ENCODE data around the gene GBGT1. TPM values are rescaled to one million over a fixed set of nuclear protein-coding genes. Genes with fewer than 3 reads are reported as not detected.

GBGT1 gene
- total and polyA plus RNA-seq, 2 of the 4 experiments (the other 2 are of a cell fraction) = 1.8 to 3.2 TPM

DNA sequence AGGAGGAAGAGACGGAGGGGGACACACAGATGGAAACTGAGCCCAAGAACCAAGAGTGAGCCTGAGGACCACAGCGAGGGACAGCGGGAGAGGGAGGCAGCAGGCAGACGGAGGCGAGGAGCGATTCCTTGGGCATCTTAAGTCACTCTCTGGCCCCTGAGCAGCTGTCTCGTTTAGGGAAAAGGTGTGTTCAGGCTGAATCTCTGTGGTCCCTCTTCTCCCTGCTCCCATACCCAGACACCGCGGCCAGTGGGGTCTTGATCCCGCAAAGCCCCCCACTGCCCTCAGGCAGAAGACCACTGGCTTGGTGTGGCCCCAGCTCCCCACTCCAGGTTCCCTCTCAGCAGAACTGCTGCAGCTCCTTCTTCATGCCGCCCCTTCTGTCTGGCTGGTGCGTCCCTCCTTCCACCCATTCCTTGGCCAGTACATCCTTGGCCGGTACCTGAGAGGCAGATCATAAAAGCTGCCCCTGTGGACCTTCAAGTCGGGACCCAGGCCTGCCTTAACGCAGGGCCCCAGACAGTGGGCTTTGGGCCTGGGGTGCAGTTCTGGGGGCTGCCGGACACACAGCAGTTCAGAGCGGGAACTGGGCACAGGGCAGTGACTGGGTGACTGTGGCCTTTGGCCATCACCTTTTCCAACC, 36.9 kb downstream of the GBGT1 start (continued):
- no peak for TF ChIP-seq CHD1 (IDR thresholded peaks at IDR 0.05; ENCODE audit: low read depth, low read length)

DNA sequence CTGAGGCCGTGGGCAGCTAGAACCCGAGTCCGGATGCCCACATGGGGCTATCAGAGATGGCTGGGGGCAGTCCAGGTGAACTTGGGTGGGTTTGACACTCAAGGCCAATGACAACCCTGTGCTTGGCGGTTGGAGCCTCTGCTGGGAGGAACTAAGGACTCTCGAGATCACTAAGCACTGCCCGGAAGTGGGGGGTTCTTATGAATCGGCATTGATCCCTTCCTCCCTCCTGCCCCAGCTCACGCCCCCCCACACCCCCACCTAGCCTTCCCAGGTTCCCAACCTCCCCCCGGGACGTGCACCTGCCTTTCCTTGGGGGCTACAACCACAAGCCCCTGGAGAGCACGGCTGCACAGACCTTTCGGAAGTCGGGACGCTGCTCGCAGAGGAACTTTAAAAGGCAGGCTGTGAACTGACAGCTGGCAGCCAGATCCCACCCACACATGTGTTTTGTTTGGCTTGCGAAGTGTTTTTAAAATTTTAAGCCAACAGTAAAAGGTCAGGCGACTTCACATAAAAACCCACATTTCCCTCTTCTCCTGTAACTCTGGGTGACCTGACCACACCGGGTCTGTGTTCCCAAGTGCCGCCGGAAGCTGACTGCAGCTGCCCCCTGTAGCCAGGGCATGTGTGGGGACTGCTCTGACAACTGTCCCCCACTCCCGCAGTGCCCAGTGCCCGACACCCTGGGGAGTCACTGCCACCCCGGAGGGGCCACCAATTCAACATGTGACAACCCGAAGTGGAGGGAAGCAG, 37.6 kb downstream of the GBGT1 start:
- POLR2A ChIA-PET (ENCODE audit: unreplicated experiment) = no interaction called here

More for the DNA sequence above, 37.6 kb downstream of the GBGT1 start:
- H4K8ac ChIP-seq (ENCODE audit: low read depth in 2 of 2, low read length in 2 of 2) = no peak overlapping the region
- peaks cover 2% of the 10 kb centered on the region; the same call in 1 of the 2 replicates for H3K36me3 ChIP-seq (ENCODE audit: control insufficient read depth, insufficient read depth, low read length)
- no peak overlapping the region for H3K9ac ChIP-seq (ENCODE audit: low read depth, low read length)
- CTCF ChIA-PET = interaction anchor here (1.0 kb wide), 1 partner anchor 18 kb away, joined by 4 read pairs; no protein-coding TSS in a partner anchor
- 0 out of 2 replicates have a peak overlapping the region, but pooled peaks have one; percentile 24 for H3K23ac ChIP-seq (ENCODE audit: low read depth, low read length)
- no peak overlapping the region for H2BK15ac ChIP-seq (ENCODE audit: low read depth, low read length)
- no peak overlapping the region for H4K5ac ChIP-seq (ENCODE audit: low read depth, low read length)
- H2AK5ac ChIP-seq (ENCODE audit: low read depth, low read length) = no peak overlapping the region
- no peaks in the 10 kb centered on the region for H3K27me3 ChIP-seq (ENCODE audit: control insufficient read depth, insufficient read depth, low read length)
- peaks cover 12% of the 10 kb centered on the region for H3K4me1 ChIP-seq (ENCODE audit: control insufficient read depth, insufficient read depth, low read length)
- DNase-seq = peak; percentile 60
- no peak overlapping the region for H3K14ac ChIP-seq (replicated peaks; ENCODE audit: low read depth, low read length)
- peak overlapping the region; percentile 51 for H2AFZ ChIP-seq (replicated peaks; ENCODE audit: low read length, poor library complexity)
- H2BK20ac ChIP-seq (ENCODE audit: low read depth, low read length) = no peak overlapping the region
- ATAC-seq (ENCODE audit: low read depth) = peak; percentile 19; the same call in 1 of the 2 replicates
- no TSS peak for BruUV-seq (replicated peaks)
- intact Hi-C loops (cut with micrococcal nuclease) = no loop called here
- peaks cover 51% of the 10 kb centered on the region for H4K20me1 ChIP-seq (ENCODE audit: insufficient read depth, low read length)
- WGBS, 2 experiments (ENCODE audit: extremely low coverage in 2 of 2, insufficient read length in 1 of 2) = 49% methylated on average over 9 of the region's 24 CpGs; no CpG with 5 or more reads in 1 of the 2 experiments
- H3K4me3 ChIP-seq (ENCODE audit: insufficient read depth, low read depth, low read length) = no peak overlapping the region
- no peak overlapping the region for H3K27ac ChIP-seq (ENCODE audit: insufficient read depth, low read length)
- H3K18ac ChIP-seq (ENCODE audit: low read depth, low read length) = no peak overlapping the region
- H2BK120ac ChIP-seq (ENCODE audit: low read depth, low read length) = no peak overlapping the region
- H3K4me2 ChIP-seq (ENCODE audit: low read depth, low read length) = peak overlapping the region; percentile 21; the same call in 1 of the 2 replicates
- H3K9me3 ChIP-seq (ENCODE audit: control insufficient read depth, insufficient read depth, low read length) = no peaks in the 10 kb centered on the region
- peaks cover 11% of the 10 kb centered on the region for H3K9me1 ChIP-seq (ENCODE audit: insufficient read depth, low read length)
- H4K91ac ChIP-seq (ENCODE audit: insufficient read depth, low read depth, low read length) = no peak overlapping the region
- H3K56ac ChIP-seq (ENCODE audit: extremely low read depth, insufficient read depth, low read length) = no peak overlapping the region
- dilution Hi-C loops (cut with HindIII; ENCODE audit: low sequenced_read_pairs, unreplicated experiment) = no loop called here
- TF ChIP-seq BHLHE40 (IDR thresholded peaks at IDR 0.05; ENCODE audit: low read depth, low read length) = no peak
- peak; percentile 71; the same call in 1 of the 2 replicates for TF ChIP-seq MXI1 (IDR thresholded peaks at IDR 0.05; ENCODE audit: borderline replicate concordance, low read depth, low read length)
- in situ Hi-C loops (cut with MboI; ENCODE audit: low sequenced_read_pairs) = no loop called here
- H2AK9ac ChIP-seq (replicated peaks; ENCODE audit: low read depth, low read length, poor library complexity) = peak overlapping the region; percentile 66
- H3K4ac ChIP-seq (ENCODE audit: low read depth, low read length) = peak overlapping the region; percentile 29; the same call in 1 of the 2 replicates
- H2BK5ac ChIP-seq (ENCODE audit: low read depth, low read length, poor library complexity, severe bottlenecking) = no peak overlapping the region
- H3K79me1 ChIP-seq (ENCODE audit: low read depth in 1 of 2, low read length in 2 of 2) = peaks cover 13 to 30% of the 10 kb centered on the region in 2 experiments; a peak in 3 of 4 replicates
